Spinal cord (tissue), 10 donors: Measurements from ENCODE around the gene RAB27A. TPM values are rescaled to one million over a fixed set of nuclear protein-coding genes. Genes with fewer than 3 reads are reported as not detected.

ENCODE experiments used
- DNase-seq, 6 donors: peaks; one replicate each; pipeline versions ENCODE4 v3.0.0 to v3.0.0-alpha.2; 2013 to 2015; ENCODE audit warnings: low spot score in 6 of 6, low read depth in 4 of 6
- H3K27ac ChIP-seq: one replicate; pipeline ENCODE4 v1.5.1; 2013; ENCODE audit warnings: low read depth, low read length, control low read depth
- H3K27me3 ChIP-seq: one replicate; pipeline ENCODE4 v1.6.1; 2013; ENCODE audit warnings: low read length; ENCODE audit not compliant: control insufficient read depth, insufficient read depth
- H3K36me3 ChIP-seq: one replicate; pipeline ENCODE4 v1.6.1; 2013; ENCODE audit warnings: low read length; ENCODE audit not compliant: control insufficient read depth, insufficient read depth
- H3K4me1 ChIP-seq: one replicate; pipeline ENCODE4 v1.6.1; 2013; ENCODE audit warnings: low read length; ENCODE audit not compliant: control insufficient read depth, insufficient read depth
- H3K4me3 ChIP-seq: one replicate; pipeline ENCODE4 v1.5.1; 2013; ENCODE audit warnings: low read depth, low read length, control low read depth
- H3K9me3 ChIP-seq: one replicate; pipeline ENCODE4 v1.6.1; 2013; ENCODE audit warnings: low read length; ENCODE audit not compliant: control insufficient read depth, insufficient read depth
- WGBS: methylation state at CpG from one replicate; pipeline ENCODE4 v1.1.5; 2013; ENCODE audit warnings: missing lambda C conversion rate; ENCODE audit not compliant: insufficient coverage; 5-methylcytosine and 5-hydroxymethylcytosine counted together
- polyA plus RNA-seq, 2 donors: library from polyadenylated mRNA; unstranded; fragments of 120-200 nt; gene quantifications; one replicate each; pipeline ENCODE4 v1.2.1, GENCODE V29; 2013; ENCODE audit not compliant: insufficient read length in 2 of 2
- total RNA-seq, 2 donors: library from RNA; depleted of rRNA in 1 of 2; stranded (reverse); fragments of 120-200 nt in 1 of 2; fragments of >200 nt in 1 of 2; gene quantifications; one replicate each; pipeline versions ENCODE4 v1.2.3 to v1.2.4, GENCODE V29; 2013 to 2014
- donor health status: healthy.

The RAB27A gene
- total and polyA plus RNA-seq, 4 donors: 4.3 to 8.4 (median 7.1) TPM

DNA sequence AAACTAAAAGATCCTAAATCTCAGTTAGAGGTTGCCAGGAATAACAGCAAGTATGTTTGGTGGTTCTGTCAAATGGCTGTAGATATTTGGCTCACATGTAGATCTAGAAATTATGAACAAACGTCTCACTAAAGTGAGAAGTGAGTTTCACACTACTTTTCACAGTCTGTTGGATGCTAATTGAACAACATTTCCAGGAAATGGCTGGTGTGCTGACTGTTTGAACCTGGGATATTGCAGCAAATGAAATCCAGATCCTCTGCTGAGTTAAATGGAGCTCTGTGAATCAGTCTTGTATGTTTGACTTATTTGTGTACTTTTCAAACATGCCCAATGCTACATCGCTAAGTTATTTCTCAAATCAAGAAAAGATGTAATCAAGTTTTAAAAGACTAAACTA is 71.6 kb downstream of the RAB27A start:
- Histone ChIP-seq H3K4me3 (no peak overlapping the region), H3K27me3 (no peaks in the 10 kb centered on the region), H3K27ac (no peak overlapping the region), H3K4me1 (peaks cover 3% of the 10 kb centered on the region), H3K9me3 (no peaks in the 10 kb centered on the region), H3K36me3 (no peaks in the 10 kb centered on the region)
- WGBS: no CpG with 5 or more reads among the region's 2 CpGs
- DNase-seq: peak in 2 of 6 donors; percentile 25 to 43

- no peaks in the 10 kb centered on the region for H3K9me3 ChIP-seq
- no peak overlapping the region for H3K27ac ChIP-seq
- no peak for DNase-seq
- H3K4me1 ChIP-seq: no peaks in the 10 kb centered on the region
- H3K27me3 ChIP-seq: no peaks in the 10 kb centered on the region
- no peak overlapping the region for H3K4me3 ChIP-seq
- no peaks in the 10 kb centered on the region for H3K36me3 ChIP-seq
- WGBS: 100% methylated on average over 1 of the region's 4 CpGs
Measured at GRCh38 chr15:55204464-55204863, 85.1 kb downstream of the RAB27A start.

DNA sequence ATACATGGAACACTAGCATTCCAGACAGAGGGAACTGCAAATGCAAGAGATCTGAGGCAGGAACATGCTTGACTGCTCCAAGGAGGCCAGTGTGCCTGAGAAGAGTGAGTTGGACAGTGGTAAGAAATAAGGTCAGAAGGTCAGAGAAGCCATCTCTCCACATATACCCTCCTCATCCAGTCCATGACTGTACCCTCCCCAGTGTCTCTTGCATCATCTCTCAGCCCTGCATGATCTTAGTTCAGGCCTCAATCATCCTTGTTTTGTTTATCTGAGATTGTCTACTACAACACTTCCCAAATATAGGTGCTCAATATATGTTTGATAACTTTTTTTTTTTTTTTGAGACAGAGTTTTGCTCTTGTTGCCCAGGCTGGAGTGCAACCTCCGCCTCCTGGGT is 87.4 kb downstream of the RAB27A start:
- H3K27ac ChIP-seq: no peak overlapping the region
- no peak for DNase-seq
- H3K4me1 ChIP-seq: no peaks in the 10 kb centered on the region
- H3K9me3 ChIP-seq: no peaks in the 10 kb centered on the region
- no peaks in the 10 kb centered on the region for H3K36me3 ChIP-seq
- WGBS: 100% methylated on average over 1 of the region's 1 CpG
- H3K4me3 ChIP-seq: no peak overlapping the region
- no peaks in the 10 kb centered on the region for H3K27me3 ChIP-seq

- H3K4me1 ChIP-seq: no peaks in the 10 kb centered on the region
- DNase-seq: no peak
- H3K4me3 ChIP-seq: no peak overlapping the region
- no peaks in the 10 kb centered on the region for H3K9me3 ChIP-seq
- no peak overlapping the region for H3K27ac ChIP-seq
- H3K36me3 ChIP-seq: no peaks in the 10 kb centered on the region
- whole genome bisulfite sequencing: no CpG with 5 or more reads among the region's 3 CpGs
- H3K27me3 ChIP-seq: no peaks in the 10 kb centered on the region
Measured at GRCh38 chr15:55198706-55199105, 90.9 kb downstream of the RAB27A start.

DNA sequence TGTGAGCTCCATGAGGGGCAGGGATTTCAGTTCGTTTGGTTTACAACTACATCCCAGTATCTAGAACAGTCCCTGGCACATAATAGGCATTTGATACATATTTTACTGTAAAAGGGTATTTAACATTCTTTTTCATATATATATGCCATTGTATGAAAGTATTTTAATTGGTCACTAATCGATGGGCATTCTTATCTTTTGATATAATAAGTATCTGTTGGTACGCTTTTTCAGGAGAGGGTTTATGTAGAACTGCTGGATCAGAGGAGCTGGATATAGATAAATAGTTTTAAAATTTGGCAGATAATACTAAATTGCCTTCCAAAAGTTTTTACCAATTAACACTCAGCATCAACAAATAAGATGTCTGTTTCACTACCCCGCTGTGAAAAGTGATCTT is 91.9 kb downstream of the RAB27A start:
- H3K4me3 ChIP-seq: peak overlapping the region; percentile 97
- peak overlapping the region; percentile 81 for H3K27ac ChIP-seq

DNA sequence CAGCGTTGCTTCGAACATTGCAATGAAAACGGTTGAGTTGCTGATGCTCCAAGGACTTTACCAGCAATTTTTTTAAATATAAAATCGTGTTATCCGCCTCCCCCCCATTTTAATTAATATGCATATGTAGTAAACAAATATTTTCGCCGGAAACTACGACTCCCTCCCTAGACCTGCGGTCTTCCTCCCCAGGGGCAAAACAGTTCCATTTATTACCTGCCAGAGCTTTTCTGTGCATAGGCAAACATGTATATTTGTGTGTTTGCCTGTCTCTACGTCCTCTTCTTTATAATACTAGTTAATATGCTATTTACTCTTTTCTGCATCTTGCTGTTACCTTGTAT is 92.3 kb downstream of the RAB27A start:
- H3K4me3 ChIP-seq: peak overlapping the region; percentile 97
- DNase-seq: no peak
- no peaks in the 10 kb centered on the region for H3K27me3 ChIP-seq
- no peaks in the 10 kb centered on the region for H3K36me3 ChIP-seq
- H3K9me3 ChIP-seq: no peaks in the 10 kb centered on the region
- no CpG with 5 or more reads among the region's 10 CpGs for WGBS
- H3K27ac ChIP-seq: peak overlapping the region; percentile 81
- H3K4me1 ChIP-seq: no peaks in the 10 kb centered on the region

More for the DNA sequence above, 91.9 kb downstream of the RAB27A start:
- no peaks in the 10 kb centered on the region for H3K4me1 ChIP-seq
- DNase-seq: no peak
- H3K9me3 ChIP-seq: no peaks in the 10 kb centered on the region
- H3K36me3 ChIP-seq: no peaks in the 10 kb centered on the region
- no peaks in the 10 kb centered on the region for H3K27me3 ChIP-seq
- no CpG with 5 or more reads among the region's 4 CpGs for WGBS

DNA sequence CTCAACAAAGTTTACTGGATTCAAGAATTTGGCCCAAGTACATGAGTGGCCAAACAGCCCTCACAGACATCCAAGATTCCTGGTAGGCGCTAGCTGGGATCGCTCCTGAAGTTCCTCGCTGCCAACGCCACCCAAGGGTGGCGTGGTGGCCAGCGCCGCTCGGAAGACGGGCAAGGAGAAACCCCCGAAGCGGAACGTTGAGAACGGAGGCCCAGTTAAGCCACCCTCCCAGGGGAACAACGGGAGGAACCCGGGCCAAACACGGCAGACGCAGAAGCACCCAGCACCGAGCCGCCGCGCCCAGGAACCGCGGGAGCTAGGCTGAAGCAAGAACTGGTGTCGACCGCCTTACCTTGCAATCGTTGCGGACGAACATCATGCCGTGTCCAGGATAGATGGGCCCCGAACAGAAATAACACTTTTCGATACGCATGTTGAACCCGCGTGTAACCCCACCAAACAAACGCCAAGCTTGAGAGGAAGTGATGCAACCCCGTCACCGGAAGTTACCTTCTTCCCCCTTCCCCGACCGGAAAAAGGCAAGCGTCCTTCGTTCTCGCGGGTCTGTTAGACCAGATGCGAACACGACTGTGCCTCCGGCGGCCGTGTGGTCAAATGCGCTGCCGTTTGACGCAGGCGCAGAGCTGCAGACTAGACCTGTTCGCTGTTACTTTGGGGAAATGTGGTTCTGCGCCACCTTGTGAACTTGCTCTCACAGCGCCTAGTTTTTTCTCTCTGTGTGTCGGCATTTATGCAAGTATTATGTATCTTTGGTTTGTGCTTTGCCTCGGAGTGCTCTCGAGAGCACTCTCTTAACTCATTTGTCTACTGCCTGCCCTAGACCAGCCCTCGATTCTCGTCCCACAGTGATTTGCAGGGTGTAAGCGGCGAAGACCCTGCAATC is 92.9 kb downstream of the RAB27A start, which contains the start of gene RSL24D1:
Gene RSL24D1 (minus strand): TSS at position 484 of the 904 bp plus-strand sequence. CDS start 51 bp downstream, at position 433.
- under 1% methylated on average over 57 of the region's 62 CpGs for WGBS
- no peaks in the 10 kb centered on the region for H3K27me3 ChIP-seq
- DNase-seq: peak; percentile 94 to 100 (median 98)

DNA sequence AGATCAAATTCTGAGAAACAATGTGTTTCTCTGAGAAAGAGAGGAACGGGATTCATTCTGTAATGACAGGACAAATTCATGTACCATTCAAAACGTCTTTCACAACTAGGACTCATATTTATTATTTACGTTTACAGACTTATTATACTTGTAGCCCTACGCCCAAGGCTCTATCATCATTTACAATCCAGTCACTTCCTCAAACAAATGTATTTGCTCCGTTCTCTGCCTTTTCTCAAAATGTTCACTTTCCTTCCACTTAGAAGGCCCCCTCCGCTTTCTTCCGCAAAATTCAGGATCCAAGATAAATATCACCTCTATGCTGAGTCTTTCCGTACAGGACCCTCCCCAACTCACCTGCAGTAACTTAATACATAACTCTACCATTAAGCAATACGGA is 93.6 kb downstream of the RAB27A start:
- 1% methylated on average over 9 of the region's 9 CpGs for WGBS
- peak overlapping the region; percentile 81 for H3K27ac ChIP-seq
- no peaks in the 10 kb centered on the region for H3K27me3 ChIP-seq

More for the DNA sequence above, 92.9 kb downstream of the RAB27A start, which contains the start of gene RSL24D1:
- Histone ChIP-seq H3K4me1 (no peaks in the 10 kb centered on the region), H3K9me3 (no peaks in the 10 kb centered on the region), H3K4me3 (peak within 1 kb of the TSS; percentile 97), H3K36me3 (no peaks in the 10 kb centered on the region), H3K27ac (peak within 1 kb of the TSS; percentile 81)

DNA sequence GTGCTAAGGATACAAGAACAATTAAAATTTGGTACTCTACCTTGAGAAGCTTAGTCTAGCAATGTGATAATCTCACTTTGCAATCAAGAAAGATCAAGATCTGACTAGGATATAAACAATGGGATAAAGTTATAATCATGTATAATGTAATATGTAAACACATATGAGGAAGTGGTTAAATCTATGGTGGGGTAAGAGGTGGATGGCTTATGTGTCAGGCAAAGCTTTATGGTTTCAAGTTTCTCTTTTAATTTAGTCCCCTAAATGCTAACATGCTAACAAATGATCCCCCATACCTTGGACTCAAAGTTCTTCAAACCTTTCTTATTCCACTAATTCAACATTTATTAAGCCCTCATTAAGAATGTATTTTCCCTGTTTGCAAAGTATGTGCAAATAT is 95.4 kb downstream of the RAB27A start:
- no peak for DNase-seq
- Histone ChIP-seq H3K27me3 (no peaks in the 10 kb centered on the region), H3K4me1 (no peaks in the 10 kb centered on the region), H3K4me3 (no peak overlapping the region), H3K27ac (no peak overlapping the region), H3K36me3 (peaks cover 4% of the 10 kb centered on the region), H3K9me3 (no peaks in the 10 kb centered on the region)

More for the DNA sequence above, 93.6 kb downstream of the RAB27A start:
- Histone ChIP-seq H3K4me1 (no peaks in the 10 kb centered on the region), H3K9me3 (no peaks in the 10 kb centered on the region), H3K36me3 (no peaks in the 10 kb centered on the region), H3K4me3 (peak overlapping the region; percentile 97)
- DNase-seq: no peak

GRCh38 chr15:55186331-55186730 is 103.3 kb downstream of the RAB27A start:
- Histone ChIP-seq H3K4me1 (no peaks in the 10 kb centered on the region), H3K27me3 (no peaks in the 10 kb centered on the region), H3K4me3 (no peak overlapping the region), H3K9me3 (no peaks in the 10 kb centered on the region), H3K36me3 (peaks cover 4% of the 10 kb centered on the region), H3K27ac (no peak overlapping the region)
- DNase-seq: no peak
- WGBS: no CpG with 5 or more reads among the region's 1 CpG
